Hepatocyte (in vitro differentiated cells): ENCODE measurements around the gene L1TD1. TPM values are rescaled to one million over a fixed set of nuclear protein-coding genes. Genes with fewer than 3 reads are reported as not detected.
A peak's percentile ranks its signal among the peaks of the same experiment; 100 is the strongest.
"Not testable (repeated sequence)": the region's sequence is repeated elsewhere in the genome, so short reads cannot be mapped to it uniquely, and the experiment has no call there.

Experiments
- DNase-seq: peaks from one replicate; pipeline ENCODE4 v3.0.0-alpha.2; 2016; ENCODE audit warnings: low spot score
- H2AFZ ChIP-seq: fragments of 200-600 bp; sonication (generic); 2 replicates; pipeline ENCODE4 v1.6.0; 2016; ENCODE audit warnings: antibody characterized with exemption, mild to moderate bottlenecking
- H3K27ac ChIP-seq: fragments of 200-600 bp; sonication (generic); 2 replicates; pipeline ENCODE4 v1.5.1; 2016; ENCODE audit warnings: mild to moderate bottlenecking
- H3K27me3 ChIP-seq: fragments of 200-600 bp; sonication (generic); 2 replicates; pipeline ENCODE4 v1.6.1; 2016
- H3K36me3 ChIP-seq: fragments of 200-600 bp; sonication (generic); replicated peaks from 2 replicates; pipeline ENCODE4 v1.5.1; 2016; ENCODE audit warnings: low read depth; ENCODE audit not compliant: insufficient read depth
- H3K4me1 ChIP-seq: fragments of 200-600 bp; sonication (generic); 2 replicates; pipeline ENCODE4 v1.5.1; 2016; ENCODE audit warnings: mild to moderate bottlenecking, moderate library complexity; ENCODE audit not compliant: insufficient read depth
- H3K4me2 ChIP-seq: fragments of 200-600 bp; sonication (generic); 2 replicates; pipeline ENCODE4 v1.6.0; 2016
- H3K4me3 ChIP-seq: fragments of 200-600 bp; sonication (generic); 2 replicates; pipeline ENCODE4 v1.5.1; 2016; ENCODE audit warnings: mild to moderate bottlenecking
- H3K79me2 ChIP-seq: fragments of 200-600 bp; sonication (generic); 2 replicates; pipeline ENCODE4 v1.6.0; 2017; ENCODE audit warnings: mild to moderate bottlenecking
- H3K9me2 ChIP-seq: fragments of 200-600 bp; sonication (generic); replicated peaks from 2 replicates; pipeline ENCODE4 v1.6.0; 2017; ENCODE audit warnings: mild to moderate bottlenecking; ENCODE audit not compliant: insufficient read depth
- H3K9me3 ChIP-seq: fragments of 200-600 bp; sonication (generic); 2 replicates; pipeline ENCODE4 v1.5.1; 2016; ENCODE audit warnings: low read depth, mild to moderate bottlenecking
- H4K20me1 ChIP-seq: fragments of 200-600 bp; sonication (generic); 2 replicates; pipeline ENCODE4 v1.6.0; 2016; ENCODE audit warnings: mild to moderate bottlenecking; ENCODE audit not compliant: insufficient read depth, poor library complexity, severe bottlenecking
- EZH2 ChIP-seq: fragments of 200-600 bp; sonication (generic); IDR thresholded peaks from 2 replicates; pipeline ENCODE4 v1.6.1; 2016; ENCODE audit warnings: antibody characterized with exemption, mild to moderate bottlenecking, borderline replicate concordance
- EZH2phosphoT487 ChIP-seq: fragments of 200-600 bp; sonication (generic); IDR thresholded peaks from one replicate; pipeline ENCODE4 v1.6.1; 2018; ENCODE audit warnings: antibody characterized with exemption, mild to moderate bottlenecking, low read depth, moderate library complexity; ENCODE audit not compliant: unreplicated experiment, severe bottlenecking
- WGBS: methylation state at CpG from one replicate; pipeline ENCODE4 v1.1.6; 2016; ENCODE audit warnings: low lambda C conversion rate; ENCODE audit errors: missing lambda C conversion rate; 5-methylcytosine and 5-hydroxymethylcytosine counted together
- polyA plus RNA-seq: library from polyadenylated mRNA; unstranded; fragments of >200 nt; fragmentation: Nextera tagmentation; extraction: Ambion mirVana; gene quantifications from 2 replicates; pipeline ENCODE4 v1.2.1, GENCODE V29; 2016
- total RNA-seq: library from RNA; depleted of rRNA; stranded (reverse); fragments of >200 nt; gene quantifications from 2 replicates; pipeline ENCODE4 v1.2.3, GENCODE V29; 2014
- TF ChIP-seq, protein P1 (sequence below): fragments of 200-600 bp; sonication (generic); IDR thresholded peaks from 2 replicates; pipeline ENCODE4 v1.5.1; 2016; ENCODE audit warnings: antibody characterized with exemption, mild to moderate bottlenecking; ENCODE audit not compliant: poor library complexity

The L1TD1 gene
- total and polyA plus RNA-seq, 2 experiments from 2014 or later, result 0.53 to 0.77 TPM

GRCh38 chr1:62178372-62178771 lies 16.3 kb upstream of the L1TD1 start:
- no peaks in the 10 kb centered on the region for H3K36me3 ChIP-seq
- no peaks in the 10 kb centered on the region for H4K20me1 ChIP-seq
- H3K9me2 ChIP-seq, result no peaks in the 10 kb centered on the region
- peaks cover 13% of the 10 kb centered on the region for H3K4me1 ChIP-seq
- WGBS, result 78% methylated on average over 7 of the region's 7 CpGs
- H3K4me2 ChIP-seq, result no peak overlapping the region
- H2AFZ ChIP-seq, result no peak overlapping the region
- no peaks in the 10 kb centered on the region for H3K27me3 ChIP-seq
- no peak overlapping the region for H3K27ac ChIP-seq
- no peaks in the 10 kb centered on the region for H3K9me3 ChIP-seq
- TF ChIP-seq EZH2, result no peak
- TF ChIP-seq, protein P1, sequence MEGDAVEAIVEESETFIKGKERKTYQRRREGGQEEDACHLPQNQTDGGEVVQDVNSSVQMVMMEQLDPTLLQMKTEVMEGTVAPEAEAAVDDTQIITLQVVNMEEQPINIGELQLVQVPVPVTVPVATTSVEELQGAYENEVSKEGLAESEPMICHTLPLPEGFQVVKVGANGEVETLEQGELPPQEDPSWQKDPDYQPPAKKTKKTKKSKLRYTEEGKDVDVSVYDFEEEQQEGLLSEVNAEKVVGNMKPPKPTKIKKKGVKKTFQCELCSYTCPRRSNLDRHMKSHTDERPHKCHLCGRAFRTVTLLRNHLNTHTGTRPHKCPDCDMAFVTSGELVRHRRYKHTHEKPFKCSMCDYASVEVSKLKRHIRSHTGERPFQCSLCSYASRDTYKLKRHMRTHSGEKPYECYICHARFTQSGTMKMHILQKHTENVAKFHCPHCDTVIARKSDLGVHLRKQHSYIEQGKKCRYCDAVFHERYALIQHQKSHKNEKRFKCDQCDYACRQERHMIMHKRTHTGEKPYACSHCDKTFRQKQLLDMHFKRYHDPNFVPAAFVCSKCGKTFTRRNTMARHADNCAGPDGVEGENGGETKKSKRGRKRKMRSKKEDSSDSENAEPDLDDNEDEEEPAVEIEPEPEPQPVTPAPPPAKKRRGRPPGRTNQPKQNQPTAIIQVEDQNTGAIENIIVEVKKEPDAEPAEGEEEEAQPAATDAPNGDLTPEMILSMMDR, result no peak
- no peak for TF ChIP-seq EZH2phosphoT487
- DNase-seq, result no peak
- no peak overlapping the region for H3K4me3 ChIP-seq
- no peaks in the 10 kb centered on the region for H3K79me2 ChIP-seq

DNA sequence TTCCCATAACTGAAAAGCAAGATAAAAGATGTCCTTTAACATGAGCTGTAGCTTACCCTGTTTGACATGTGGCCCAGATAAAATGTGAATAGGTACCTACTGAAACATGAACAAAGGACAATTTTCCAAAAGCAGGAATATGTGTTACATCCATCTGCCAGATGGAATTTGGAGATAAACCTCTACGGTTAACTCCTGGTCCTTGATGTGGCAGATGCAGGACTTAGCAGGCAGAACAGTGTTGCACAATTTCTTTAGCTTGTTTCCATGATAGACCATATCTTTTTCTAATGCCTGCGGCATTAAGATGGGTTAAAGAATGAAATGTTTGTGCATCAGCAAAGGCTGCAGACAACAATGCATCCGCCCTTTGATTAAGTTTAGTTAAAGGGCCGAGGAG lies 14.6 kb upstream of the L1TD1 start:
- not testable (repeated sequence) for H3K4me2 ChIP-seq, H3K36me3 ChIP-seq, H3K27me3 ChIP-seq, H3K79me2 ChIP-seq, H3K9me2 ChIP-seq, DNase-seq, H4K20me1 ChIP-seq, H2AFZ ChIP-seq, H3K4me3 ChIP-seq, H3K9me3 ChIP-seq, H3K27ac ChIP-seq
- peaks cover 13% of the 10 kb centered on the region for H3K4me1 ChIP-seq
- 53% methylated on average over 4 of the region's 4 CpGs for WGBS

DNA sequence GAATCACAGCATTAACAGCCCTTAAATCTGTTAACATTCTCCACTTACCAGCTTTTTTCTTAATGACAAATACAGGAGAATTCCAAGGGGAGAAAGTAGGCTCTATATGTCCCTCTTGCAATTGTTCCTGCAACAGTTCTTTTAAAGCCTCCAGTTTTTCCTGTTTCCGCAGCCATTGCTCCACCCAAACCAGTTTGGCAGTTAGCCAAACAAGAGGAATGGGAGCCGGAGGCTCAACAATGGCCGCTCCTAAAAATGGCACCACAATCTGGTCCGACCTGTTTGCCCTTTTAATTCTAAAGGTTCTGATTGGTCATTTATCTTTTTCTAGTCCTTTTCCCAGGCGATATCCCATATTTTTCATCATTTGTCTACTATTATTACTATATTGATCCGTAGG lies 14.0 kb upstream of the L1TD1 start:
- Histone ChIP-seq H3K4me2 (no peak overlapping the region), H3K27ac (no peak overlapping the region), H3K4me1 (peaks cover 13% of the 10 kb centered on the region), H3K4me3 (no peak overlapping the region), H3K9me3 (no peaks in the 10 kb centered on the region), H2AFZ (no peak overlapping the region), H3K36me3 (no peaks in the 10 kb centered on the region), H3K27me3 (no peaks in the 10 kb centered on the region), H3K9me2 (no peaks in the 10 kb centered on the region), H4K20me1 (no peaks in the 10 kb centered on the region), H3K79me2 (no peaks in the 10 kb centered on the region)
- DNase-seq, result peak; percentile 23
- WGBS, result 58% methylated on average over 6 of the region's 6 CpGs
- TF ChIP-seq EZH2phosphoT487 (no peak), EZH2 (no peak)
- TF ChIP-seq, protein P1, result no peak

DNA sequence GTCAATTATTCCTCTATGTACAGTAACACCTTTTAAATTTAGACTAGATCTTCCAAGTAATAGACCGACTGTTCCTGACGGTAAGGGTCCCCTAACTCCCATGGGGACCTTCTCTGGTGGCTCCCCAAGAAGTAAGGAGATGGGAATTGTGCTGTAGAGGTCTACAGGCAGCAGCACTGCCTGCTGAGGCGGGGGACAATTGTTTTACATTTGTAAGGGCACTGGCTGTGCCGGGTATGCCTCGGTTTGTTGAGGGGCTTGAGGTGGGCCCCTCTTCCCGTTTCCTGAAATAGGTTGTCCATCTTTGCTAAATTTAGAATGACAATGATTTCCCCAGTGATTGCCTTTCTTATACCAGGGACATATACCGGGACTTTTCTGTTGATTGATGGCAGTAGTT lies 13.1 kb upstream of the L1TD1 start:
- no peak for DNase-seq
- Histone ChIP-seq H4K20me1 (no peaks in the 10 kb centered on the region), H3K9me3 (no peaks in the 10 kb centered on the region), H3K4me2 (no peak overlapping the region), H3K27ac (no peak overlapping the region), H3K4me1 (peaks cover 13% of the 10 kb centered on the region), H3K4me3 (no peak overlapping the region), H3K9me2 (no peaks in the 10 kb centered on the region), H3K36me3 (no peaks in the 10 kb centered on the region), H3K27me3 (no peaks in the 10 kb centered on the region), H2AFZ (no peak overlapping the region), H3K79me2 (no peaks in the 10 kb centered on the region)
- TF ChIP-seq, protein P1, result no peak
- TF ChIP-seq EZH2, result no peak
- TF ChIP-seq EZH2phosphoT487, result no peak
- 65% methylated on average over 7 of the region's 7 CpGs for WGBS

GRCh38 chr1:62182157-62182556 lies 12.5 kb upstream of the L1TD1 start:
- not testable (repeated sequence) for H3K36me3 ChIP-seq, H3K27ac ChIP-seq, H3K9me2 ChIP-seq, H4K20me1 ChIP-seq, H3K27me3 ChIP-seq, H3K9me3 ChIP-seq, DNase-seq, H3K79me2 ChIP-seq, H2AFZ ChIP-seq, H3K4me3 ChIP-seq
- Histone ChIP-seq H3K4me1 (peaks cover 13% of the 10 kb centered on the region), H3K4me2 (peak overlapping the region; percentile 51)
- WGBS, result 36% methylated on average over 8 of the region's 8 CpGs

DNA sequence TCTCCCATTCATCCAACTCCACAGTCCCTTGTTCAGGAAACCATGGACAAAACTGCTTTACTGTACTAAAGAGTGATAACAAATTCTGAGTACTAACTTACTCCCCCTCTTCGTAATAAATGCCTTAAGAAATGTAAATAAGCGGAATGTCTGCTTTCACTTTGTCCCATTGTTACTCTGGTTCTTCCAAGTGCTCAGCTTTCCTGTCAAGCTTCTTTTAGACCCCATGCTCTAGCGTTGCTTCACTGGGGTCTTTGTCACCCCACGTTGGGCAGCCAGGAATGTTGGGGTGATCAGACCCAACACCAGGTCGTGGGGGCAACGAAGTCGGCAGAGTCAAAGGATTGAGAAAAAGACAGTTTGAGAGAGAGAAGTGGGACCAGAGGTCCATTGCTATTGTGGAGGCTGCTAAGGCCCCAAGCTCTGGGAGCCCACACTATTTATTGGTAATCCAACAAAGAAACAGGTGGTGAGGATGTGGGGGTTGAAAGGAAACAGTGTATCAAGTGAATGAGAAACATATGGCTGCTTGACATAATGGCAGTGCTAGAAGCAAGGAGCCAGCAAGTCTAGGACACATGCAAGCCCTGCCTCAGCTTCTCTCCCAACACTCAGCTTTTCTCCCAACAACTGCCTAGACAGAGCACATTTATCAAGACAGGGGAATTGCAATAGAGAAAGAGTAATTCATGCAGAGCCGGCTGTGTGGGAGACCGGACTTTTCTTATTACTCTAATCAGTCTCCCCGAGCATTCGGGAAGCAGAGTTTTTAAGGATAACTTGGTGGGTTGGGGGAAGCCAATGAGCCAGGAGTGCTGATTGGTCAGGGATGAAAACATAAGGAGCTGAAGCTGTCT lies 11.3 kb upstream of the L1TD1 start:
- H4K20me1 ChIP-seq, H3K9me2 ChIP-seq, H3K79me2 ChIP-seq, H3K36me3 ChIP-seq, DNase-seq, H3K27ac ChIP-seq, H3K9me3 ChIP-seq, H2AFZ ChIP-seq, H3K4me3 ChIP-seq, H3K27me3 ChIP-seq: not testable (repeated sequence)
- Histone ChIP-seq H3K4me1 (peaks cover 13% of the 10 kb centered on the region), H3K4me2 (peak overlapping the region; percentile 54)
- WGBS, result 46% methylated on average over 11 of the region's 11 CpGs
